CD8-positive, alpha-beta memory T cell (primary cell): ENCODE measurements around the gene LMBR1. TPM values are rescaled to one million over a fixed set of nuclear protein-coding genes. Genes with fewer than 3 reads are reported as not detected.

Source experiments
- CTCF ChIA-PET: fragments of 350-600 bp; sonication (Branson Sonifier 250); formaldehyde crosslinking; loops from one replicate; lab custom pipeline; 2021; ENCODE audit warnings: antibody characterized with exemption; lab: Charles Lee
- POLR2A ChIA-PET: fragments of 350-600 bp; sonication (Branson Sonifier 250); formaldehyde crosslinking; loops from one replicate; lab custom pipeline; 2021; ENCODE audit warnings: antibody characterized with exemption; lab: Charles Lee
- DNase-seq, 5 donors: peaks; one replicate each; pipeline versions ENCODE4 v3.0.0 to v3.0.0-alpha.2; 2020 to 2022; ENCODE audit warnings: mixed read lengths in 1 of 5
- H3K27ac ChIP-seq: one replicate; pipeline ENCODE4 v1.7.0; 2013; ENCODE audit warnings: low read depth, mild to moderate bottlenecking, low read length, moderate library complexity
- H3K27me3 ChIP-seq: 2 replicates; pipeline ENCODE4 v1.7.0; 2013; ENCODE audit warnings: low read length, mild to moderate bottlenecking; ENCODE audit not compliant: insufficient read depth, poor library complexity, severe bottlenecking
- H3K36me3 ChIP-seq: 2 replicates; pipeline ENCODE4 v1.7.0; 2013; ENCODE audit warnings: mild to moderate bottlenecking, low read length, moderate library complexity; ENCODE audit not compliant: insufficient read depth
- H3K4me1 ChIP-seq: 2 replicates; pipeline ENCODE4 v1.7.0; 2013; ENCODE audit warnings: mild to moderate bottlenecking, low read length, moderate library complexity; ENCODE audit not compliant: insufficient read depth
- H3K4me3 ChIP-seq: 2 replicates; pipeline ENCODE4 v1.7.0; 2013; ENCODE audit warnings: mild to moderate bottlenecking, low read length
- H3K9me3 ChIP-seq: 2 replicates; pipeline ENCODE4 v1.7.0; 2013; ENCODE audit warnings: mild to moderate bottlenecking, low read length
- H3K27ac Mint-ChIP-seq, 8 donors: one replicate each; pipeline ENCODE4 v1.8.0; 2020 to 2021; ENCODE audit warnings: mixed read lengths in 8 of 8, mild to moderate bottlenecking in 6 of 8, inconsistent platforms in 3 of 8, moderate library complexity in 3 of 8
- H3K27me3 Mint-ChIP-seq, 2 donors: one replicate each; pipeline ENCODE4 v1.8.0; 2020 to 2021; ENCODE audit warnings: mixed read lengths in 2 of 2, mild to moderate bottlenecking in 1 of 2, moderate library complexity in 1 of 2
- H3K36me3 Mint-ChIP-seq, 3 donors: one replicate each; pipeline ENCODE4 v1.8.0; 2020 to 2021; ENCODE audit warnings: mixed read lengths in 3 of 3, inconsistent platforms in 1 of 3, mild to moderate bottlenecking in 1 of 3
- H3K4me1 Mint-ChIP-seq, 3 donors: one replicate each; pipeline ENCODE4 v1.8.0; 2020 to 2021; ENCODE audit warnings: mixed read lengths in 3 of 3, inconsistent platforms in 1 of 3, mild to moderate bottlenecking in 1 of 3
- H3K4me3 Mint-ChIP-seq, 7 donors: one replicate each; pipeline ENCODE4 v1.8.0; 2020 to 2021; ENCODE audit warnings: mixed read lengths in 7 of 7, mild to moderate bottlenecking in 6 of 7, moderate library complexity in 4 of 7, inconsistent platforms in 2 of 7
- H3K9me3 Mint-ChIP-seq, 5 donors: one replicate each; pipeline ENCODE4 v1.8.0; 2020 to 2022; ENCODE audit warnings: mixed read lengths in 5 of 5, mild to moderate bottlenecking in 3 of 5, moderate library complexity in 2 of 5, inconsistent platforms in 1 of 5
- polyA plus RNA-seq: library from polyadenylated mRNA; unstranded; fragments of 300-500 nt; fragmentation: Illumina TruSeq; gene quantifications from one replicate; pipeline ENCODE4 v1.2.3, GENCODE V29; 2021
- total RNA-seq, 2 experiments: library from RNA; stranded (reverse); gene quantifications; one replicate each; pipeline ENCODE4 v1.2.3, GENCODE V29; 2021

The LMBR1 gene
- total and polyA plus RNA-seq, 3 experiments from 2014 or later, result 26.8 to 51.9 (median 49.2) TPM

DNA sequence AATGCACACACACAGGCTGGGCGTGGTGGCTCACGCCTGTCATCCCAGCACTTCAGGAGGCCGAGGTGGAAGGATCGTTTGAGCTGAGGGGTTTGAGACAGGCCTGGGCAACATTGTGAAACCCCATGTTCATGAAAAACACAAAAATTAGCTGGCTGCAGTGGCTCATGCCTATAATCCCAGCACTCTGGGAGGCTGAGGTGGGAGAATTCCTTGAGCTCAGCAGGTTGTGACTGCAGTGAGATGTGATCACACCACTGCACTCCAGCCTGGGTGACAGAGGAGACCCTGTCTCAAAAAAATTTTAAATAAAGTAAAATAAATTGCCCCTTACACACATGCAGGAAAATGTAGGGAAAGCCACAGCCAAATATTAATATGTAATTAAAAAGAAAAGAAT lies 208.3 kb downstream of the LMBR1 start:
- no peaks in the 10 kb centered on the region for H3K4me1 ChIP-seq
- H3K27ac ChIP-seq, result no peak overlapping the region
- no peak overlapping the region for H3K27ac Mint-ChIP-seq
- H3K36me3 Mint-ChIP-seq, result peaks cover 4 to 58% (median 17%) of the 10 kb centered on the region in 3 donors
- H3K4me3 Mint-ChIP-seq, result no peak overlapping the region
- no peak for DNase-seq
- no peak overlapping the region for H3K4me3 ChIP-seq
- no peaks in the 10 kb centered on the region for H3K27me3 ChIP-seq
- no peaks in the 10 kb centered on the region for H3K9me3 Mint-ChIP-seq
- H3K36me3 ChIP-seq, result no peaks in the 10 kb centered on the region
- H3K27me3 Mint-ChIP-seq, result no peaks in the 10 kb centered on the region
- H3K4me1 Mint-ChIP-seq, result no peaks in the 10 kb centered on the region
- no peaks in the 10 kb centered on the region for H3K9me3 ChIP-seq
- ChIA-PET POLR2A (no interaction called here), CTCF (no interaction called here)

GRCh38 chr7:156684251-156684650 lies 208.7 kb downstream of the LMBR1 start:
- Histone ChIP-seq H3K36me3 (no peaks in the 10 kb centered on the region), H3K4me3 (no peak overlapping the region), H3K27ac (no peak overlapping the region), H3K4me1 (no peaks in the 10 kb centered on the region), H3K9me3 (no peaks in the 10 kb centered on the region), H3K27me3 (no peaks in the 10 kb centered on the region)
- no peak overlapping the region for H3K4me3 Mint-ChIP-seq
- H3K27me3 Mint-ChIP-seq, result no peaks in the 10 kb centered on the region
- DNase-seq, result no peak
- CTCF ChIA-PET, result no interaction called here
- H3K27ac Mint-ChIP-seq, result peak overlapping the region in 1 of 8 donors; percentile 32
- POLR2A ChIA-PET, result no interaction called here
- no peaks in the 10 kb centered on the region for H3K9me3 Mint-ChIP-seq
- no peaks in the 10 kb centered on the region for H3K4me1 Mint-ChIP-seq
- H3K36me3 Mint-ChIP-seq, result peaks cover 4 to 63% (median 17%) of the 10 kb centered on the region in 3 donors

DNA sequence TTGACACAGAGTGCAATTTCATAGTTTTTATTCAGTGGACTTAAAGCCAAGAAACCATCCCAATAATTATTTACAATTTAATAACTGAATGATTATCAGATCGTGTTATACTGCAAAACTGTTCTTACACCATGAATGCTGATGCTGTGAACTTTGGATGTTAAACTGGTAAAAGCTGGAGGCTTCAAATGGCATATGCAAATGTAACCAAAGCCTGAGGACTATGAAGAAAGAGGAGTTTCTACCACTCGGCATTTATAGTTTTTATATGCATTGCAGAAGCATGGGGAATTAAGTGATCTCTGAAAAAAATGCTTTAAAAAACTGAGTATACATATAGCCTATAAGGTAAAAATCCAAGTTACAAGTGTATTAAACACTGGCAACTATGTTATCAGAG lies 210.1 kb downstream of the LMBR1 start:
- no peaks in the 10 kb centered on the region for H3K4me1 ChIP-seq
- H3K36me3 ChIP-seq, result peaks cover 3% of the 10 kb centered on the region
- CTCF ChIA-PET, result no interaction called here
- H3K4me1 Mint-ChIP-seq, result no peaks in the 10 kb centered on the region
- no peak overlapping the region for H3K4me3 Mint-ChIP-seq
- H3K27me3 ChIP-seq, result no peaks in the 10 kb centered on the region
- H3K4me3 ChIP-seq, result no peak overlapping the region
- POLR2A ChIA-PET, result no interaction called here
- DNase-seq, result no peak
- H3K9me3 Mint-ChIP-seq, result no peaks in the 10 kb centered on the region
- H3K9me3 ChIP-seq, result no peaks in the 10 kb centered on the region
- H3K27ac Mint-ChIP-seq, result no peak overlapping the region
- peaks cover 8 to 73% (median 19%) of the 10 kb centered on the region in 3 donors for H3K36me3 Mint-ChIP-seq
- H3K27ac ChIP-seq, result no peak overlapping the region
- no peaks in the 10 kb centered on the region for H3K27me3 Mint-ChIP-seq

GRCh38 chr7:156680281-156680680 lies 212.7 kb downstream of the LMBR1 start:
- Histone ChIP-seq H3K4me1 (no peaks in the 10 kb centered on the region), H3K27ac (no peak overlapping the region), H3K27me3 (no peaks in the 10 kb centered on the region), H3K36me3 (peaks cover 3% of the 10 kb centered on the region), H3K9me3 (no peaks in the 10 kb centered on the region), H3K4me3 (no peak overlapping the region)
- Mint-ChIP-seq H3K27me3 (no peaks in the 10 kb centered on the region), H3K36me3 (peaks cover 13 to 84% (median 26%) of the 10 kb centered on the region in 3 donors), H3K4me1 (no peaks in the 10 kb centered on the region), H3K27ac (no peak overlapping the region), H3K9me3 (no peaks in the 10 kb centered on the region), H3K4me3 (no peak overlapping the region)
- DNase-seq, result no peak
- POLR2A ChIA-PET, result no interaction called here
- CTCF ChIA-PET, result no interaction called here

GRCh38 chr7:156677374-156678054 lies 215.5 kb downstream of the LMBR1 start:
- H3K27ac ChIP-seq, result no peak overlapping the region
- H3K27me3 ChIP-seq, result no peaks in the 10 kb centered on the region
- DNase-seq, result no peak
- no peaks in the 10 kb centered on the region for H3K4me1 ChIP-seq
- no peak overlapping the region for H3K4me3 ChIP-seq
- Mint-ChIP-seq H3K27ac (no peak overlapping the region), H3K27me3 (peaks cover 0 to 1% of the 10 kb centered on the region in 2 donors), H3K9me3 (no peaks in the 10 kb centered on the region), H3K36me3 (peaks cover 17 to 81% (median 28%) of the 10 kb centered on the region in 3 donors), H3K4me3 (no peak overlapping the region), H3K4me1 (no peaks in the 10 kb centered on the region)
- ChIA-PET POLR2A (no interaction called here), CTCF (interaction anchor here (1.1 kb wide), 1 partner anchor 46 kb away, joined by 3 read pairs; no protein-coding TSS in a partner anchor)
- peaks cover 3% of the 10 kb centered on the region for H3K36me3 ChIP-seq
- H3K9me3 ChIP-seq, result no peaks in the 10 kb centered on the region

GRCh38 chr7:156676263-156676662 lies 216.7 kb downstream of the LMBR1 start:
- Mint-ChIP-seq H3K36me3 (peaks cover 17 to 84% (median 26%) of the 10 kb centered on the region in 3 donors), H3K4me3 (no peak overlapping the region), H3K27ac (no peak overlapping the region), H3K4me1 (no peaks in the 10 kb centered on the region), H3K27me3 (peaks cover 0 to 1% of the 10 kb centered on the region in 2 donors), H3K9me3 (no peaks in the 10 kb centered on the region)
- Histone ChIP-seq H3K27ac (no peak overlapping the region), H3K4me3 (no peak overlapping the region), H3K9me3 (no peaks in the 10 kb centered on the region), H3K36me3 (peaks cover 8% of the 10 kb centered on the region), H3K4me1 (no peaks in the 10 kb centered on the region), H3K27me3 (no peaks in the 10 kb centered on the region)
- CTCF ChIA-PET, result no interaction called here
- POLR2A ChIA-PET, result no interaction called here
- DNase-seq, result no peak

GRCh38 chr7:156675721-156676120 lies 217.3 kb downstream of the LMBR1 start:
- Mint-ChIP-seq H3K4me3 (no peak overlapping the region), H3K27me3 (peaks cover 0 to 1% of the 10 kb centered on the region in 2 donors), H3K9me3 (no peaks in the 10 kb centered on the region), H3K27ac (peak overlapping the region in 1 of 8 donors; percentile 42), H3K4me1 (no peaks in the 10 kb centered on the region), H3K36me3 (peaks cover 17 to 86% (median 29%) of the 10 kb centered on the region in 3 donors)
- Histone ChIP-seq H3K27ac (no peak overlapping the region), H3K4me3 (no peak overlapping the region), H3K27me3 (no peaks in the 10 kb centered on the region), H3K36me3 (peaks cover 8% of the 10 kb centered on the region), H3K4me1 (no peaks in the 10 kb centered on the region), H3K9me3 (no peaks in the 10 kb centered on the region)
- ChIA-PET CTCF (no interaction called here), POLR2A (no interaction called here)
- DNase-seq, result no peak

GRCh38 chr7:156673902-156674301 lies 219.1 kb downstream of the LMBR1 start:
- Histone ChIP-seq H3K27ac (no peak overlapping the region), H3K4me3 (no peak overlapping the region), H3K36me3 (peaks cover 8% of the 10 kb centered on the region), H3K27me3 (no peaks in the 10 kb centered on the region), H3K9me3 (no peaks in the 10 kb centered on the region), H3K4me1 (no peaks in the 10 kb centered on the region)
- Mint-ChIP-seq H3K4me3 (no peak overlapping the region), H3K27me3 (peaks cover 0 to 1% of the 10 kb centered on the region in 2 donors), H3K36me3 (peaks cover 13 to 79% (median 33%) of the 10 kb centered on the region in 3 donors), H3K9me3 (no peaks in the 10 kb centered on the region), H3K27ac (no peak overlapping the region), H3K4me1 (no peaks in the 10 kb centered on the region)
- CTCF ChIA-PET, result no interaction called here
- POLR2A ChIA-PET, result no interaction called here
- DNase-seq, result no peak
